ENCODE results near the gene CNDP1.

DNA sequence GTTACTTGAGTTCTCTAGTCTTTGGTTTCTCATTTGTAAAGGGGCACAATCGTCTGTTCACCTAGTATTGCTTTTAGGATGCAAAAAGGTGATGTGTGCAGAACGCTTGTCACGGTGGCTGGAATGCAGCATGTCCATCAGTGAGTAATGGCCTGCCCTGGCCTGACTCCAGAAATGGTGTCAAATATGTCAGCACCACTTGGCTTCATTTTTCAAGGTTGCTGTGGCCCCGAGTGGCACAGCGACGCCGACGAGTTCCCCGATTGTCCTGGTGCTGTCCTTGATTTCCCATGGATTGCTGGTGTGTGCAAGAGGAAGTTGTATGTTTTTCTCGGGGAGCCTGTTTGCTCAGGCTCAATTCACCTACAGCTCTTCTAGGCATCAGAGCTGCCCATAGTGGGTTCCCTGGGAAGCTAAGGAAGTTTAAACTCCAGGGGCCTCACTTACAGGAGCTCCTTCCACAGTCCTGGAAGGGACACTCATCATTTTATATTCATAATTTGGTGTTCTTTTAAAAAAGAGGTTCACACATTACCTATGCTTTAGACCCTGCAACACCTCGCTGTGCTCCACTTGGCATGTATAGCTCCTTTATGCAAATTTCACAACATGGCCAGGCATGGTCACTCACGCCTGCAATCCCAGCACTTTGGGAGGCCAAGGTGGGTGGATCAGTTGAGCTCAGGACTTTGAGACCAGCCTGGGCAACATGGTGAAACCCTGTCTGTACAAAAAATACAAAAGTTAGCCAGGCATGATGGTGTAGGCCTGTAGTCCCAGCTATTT is 37.8 kb downstream of the CNDP1 start:
- no peak for TF ChIP-seq GATA2 (IDR thresholded peaks at IDR 0.05; ENCODE audit: low read depth, low read length)
- TF ChIP-seq GATA3 (IDR thresholded peaks at IDR 0.05; ENCODE audit: low read depth, low read length), result no peak

Measured in SH-SY5Y (cell line).